ENCODE data around the gene VPS13A.

GRCh38 chr9:77429928-77430327, 252.6 kb downstream of the VPS13A start:
- no peak for TF ChIP-seq RAD21 (IDR thresholded peaks at IDR 0.05)
- TF ChIP-seq, protein P1, sequence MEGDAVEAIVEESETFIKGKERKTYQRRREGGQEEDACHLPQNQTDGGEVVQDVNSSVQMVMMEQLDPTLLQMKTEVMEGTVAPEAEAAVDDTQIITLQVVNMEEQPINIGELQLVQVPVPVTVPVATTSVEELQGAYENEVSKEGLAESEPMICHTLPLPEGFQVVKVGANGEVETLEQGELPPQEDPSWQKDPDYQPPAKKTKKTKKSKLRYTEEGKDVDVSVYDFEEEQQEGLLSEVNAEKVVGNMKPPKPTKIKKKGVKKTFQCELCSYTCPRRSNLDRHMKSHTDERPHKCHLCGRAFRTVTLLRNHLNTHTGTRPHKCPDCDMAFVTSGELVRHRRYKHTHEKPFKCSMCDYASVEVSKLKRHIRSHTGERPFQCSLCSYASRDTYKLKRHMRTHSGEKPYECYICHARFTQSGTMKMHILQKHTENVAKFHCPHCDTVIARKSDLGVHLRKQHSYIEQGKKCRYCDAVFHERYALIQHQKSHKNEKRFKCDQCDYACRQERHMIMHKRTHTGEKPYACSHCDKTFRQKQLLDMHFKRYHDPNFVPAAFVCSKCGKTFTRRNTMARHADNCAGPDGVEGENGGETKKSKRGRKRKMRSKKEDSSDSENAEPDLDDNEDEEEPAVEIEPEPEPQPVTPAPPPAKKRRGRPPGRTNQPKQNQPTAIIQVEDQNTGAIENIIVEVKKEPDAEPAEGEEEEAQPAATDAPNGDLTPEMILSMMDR (IDR thresholded peaks at IDR 0.05; ENCODE audit: low read depth, low read length, missing input control): no peak
- TF ChIP-seq JUND (IDR thresholded peaks at IDR 0.05): no peak
- TF ChIP-seq, protein P2, sequence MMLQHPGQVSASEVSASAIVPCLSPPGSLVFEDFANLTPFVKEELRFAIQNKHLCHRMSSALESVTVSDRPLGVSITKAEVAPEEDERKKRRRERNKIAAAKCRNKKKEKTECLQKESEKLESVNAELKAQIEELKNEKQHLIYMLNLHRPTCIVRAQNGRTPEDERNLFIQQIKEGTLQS (IDR thresholded peaks at IDR 0.05): no peak
- TF ChIP-seq FOXA1 (IDR thresholded peaks at IDR 0.05): no peak
- TF ChIP-seq EGR1 (IDR thresholded peaks at IDR 0.05; ENCODE audit: low read depth in 2 of 2): no peak
- TF ChIP-seq NR2F2 (IDR thresholded peaks at IDR 0.05): no peak
- no peak for TF ChIP-seq YY1 (IDR thresholded peaks at IDR 0.05)
- TF ChIP-seq, protein P3, sequence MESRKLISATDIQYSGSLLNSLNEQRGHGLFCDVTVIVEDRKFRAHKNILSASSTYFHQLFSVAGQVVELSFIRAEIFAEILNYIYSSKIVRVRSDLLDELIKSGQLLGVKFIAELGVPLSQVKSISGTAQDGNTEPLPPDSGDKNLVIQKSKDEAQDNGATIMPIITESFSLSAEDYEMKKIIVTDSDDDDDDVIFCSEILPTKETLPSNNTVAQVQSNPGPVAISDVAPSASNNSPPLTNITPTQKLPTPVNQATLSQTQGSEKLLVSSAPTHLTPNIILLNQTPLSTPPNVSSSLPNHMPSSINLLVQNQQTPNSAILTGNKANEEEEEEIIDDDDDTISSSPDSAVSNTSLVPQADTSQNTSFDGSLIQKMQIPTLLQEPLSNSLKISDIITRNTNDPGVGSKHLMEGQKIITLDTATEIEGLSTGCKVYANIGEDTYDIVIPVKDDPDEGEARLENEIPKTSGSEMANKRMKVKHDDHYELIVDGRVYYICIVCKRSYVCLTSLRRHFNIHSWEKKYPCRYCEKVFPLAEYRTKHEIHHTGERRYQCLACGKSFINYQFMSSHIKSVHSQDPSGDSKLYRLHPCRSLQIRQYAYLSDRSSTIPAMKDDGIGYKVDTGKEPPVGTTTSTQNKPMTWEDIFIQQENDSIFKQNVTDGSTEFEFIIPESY (IDR thresholded peaks at IDR 0.05): no peak
- TF ChIP-seq REST (IDR thresholded peaks at IDR 0.05): no peak
- no peak for TF ChIP-seq TAF1 (conservative IDR thresholded peaks at IDR 0.05)
- TF ChIP-seq GABPA (IDR thresholded peaks at IDR 0.05 in 1 of 2, conservative IDR thresholded peaks at IDR 0.05 in 1 of 2): no peak
- TF ChIP-seq, protein P4, sequence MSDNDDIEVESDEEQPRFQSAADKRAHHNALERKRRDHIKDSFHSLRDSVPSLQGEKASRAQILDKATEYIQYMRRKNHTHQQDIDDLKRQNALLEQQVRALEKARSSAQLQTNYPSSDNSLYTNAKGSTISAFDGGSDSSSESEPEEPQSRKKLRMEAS (IDR thresholded peaks at IDR 0.05): no peak
- TF ChIP-seq SP1 (IDR thresholded peaks at IDR 0.05): no peak

All from liver (tissue), 3 donors.